GF-D8 (cell line): ENCODE data around the gene POLR3B.
"Not testable (repeated sequence)": the region's sequence is repeated elsewhere in the genome, so short reads cannot be mapped to it uniquely, and the experiment has no call there.

Experiments
- DNase-seq: peaks from one replicate; lab custom pipeline; 2025; lab: John Stamatoyannopoulos, UW

Gene POLR3B

DNA sequence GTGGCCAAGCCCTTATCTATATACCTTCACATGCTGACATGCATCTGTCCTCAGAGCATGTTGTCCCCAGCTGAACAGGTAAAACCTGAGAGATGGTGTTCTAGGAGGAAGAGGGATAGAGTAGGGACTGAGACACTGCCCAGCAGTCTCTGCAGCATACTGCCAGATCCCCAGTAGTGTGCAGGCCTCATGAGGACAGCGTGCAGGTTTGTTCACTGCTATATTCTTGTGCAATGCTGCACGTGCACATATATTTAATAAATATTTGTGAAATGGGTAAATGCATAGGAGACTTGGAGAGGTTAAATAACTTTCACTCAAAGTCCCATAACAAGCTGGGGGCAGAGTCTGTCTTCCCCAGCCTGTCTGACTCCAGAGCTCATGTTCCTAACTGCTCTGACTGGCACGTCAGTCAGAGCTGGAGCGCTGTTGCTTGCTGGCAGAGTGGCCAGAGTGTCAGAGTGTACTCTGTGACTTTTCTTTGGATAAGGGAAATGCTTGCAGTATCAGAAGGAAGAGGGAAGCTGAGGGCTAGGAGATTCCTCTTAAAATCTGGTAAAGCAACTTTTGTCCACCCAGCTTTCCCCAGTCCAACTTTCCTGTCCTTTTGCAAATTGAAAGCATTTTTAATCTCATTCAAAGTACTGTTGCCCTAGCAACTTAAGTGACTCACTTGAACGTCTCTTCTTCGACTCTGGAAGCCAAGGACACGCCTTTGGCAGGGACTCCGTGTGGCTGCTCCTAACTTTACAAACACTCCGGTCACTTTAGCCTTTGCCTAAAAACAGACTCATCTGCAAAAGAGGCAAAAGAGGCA is 14.9 kb upstream of the POLR3B start:
- no peak for DNase-seq

DNA sequence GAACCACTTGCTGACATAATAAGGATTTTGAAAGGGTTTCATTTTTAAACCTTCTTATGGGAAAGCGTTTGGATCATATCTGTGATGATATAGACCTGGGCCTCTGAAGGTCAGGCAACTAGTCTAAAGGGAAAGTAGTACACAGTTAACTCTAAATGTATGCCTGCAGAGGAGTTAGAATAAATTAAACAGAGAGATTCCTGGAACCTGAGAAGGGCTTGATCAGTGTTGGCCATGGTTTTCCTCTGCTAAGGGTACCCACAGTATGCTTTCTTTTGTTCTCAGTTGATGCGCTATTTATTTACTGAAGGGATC is 14.4 kb upstream of the POLR3B start:
- DNase-seq, result no peak

DNA sequence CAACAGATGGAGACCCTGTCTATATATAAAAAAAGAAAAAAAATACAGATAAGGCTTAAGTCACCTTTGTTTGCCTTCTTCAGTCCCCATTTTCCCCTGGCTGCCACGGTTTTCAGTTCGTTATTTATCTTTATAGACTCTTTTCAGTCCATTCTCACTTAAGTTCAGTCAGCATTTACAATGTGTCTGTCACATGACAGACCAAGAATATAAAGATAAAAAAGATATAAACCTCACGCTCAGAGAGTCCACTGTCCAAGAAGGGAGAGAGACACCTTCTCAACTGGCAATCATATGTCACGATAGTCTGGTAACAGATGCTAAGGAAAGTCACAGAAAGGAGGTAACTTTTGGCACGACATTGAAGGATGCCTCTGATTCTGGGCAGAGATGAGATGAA is 13.4 kb upstream of the POLR3B start:
- DNase-seq, result no peak

GRCh38 chr12:106345746-106346145 is 11.8 kb upstream of the POLR3B start:
- no peak for DNase-seq

DNA sequence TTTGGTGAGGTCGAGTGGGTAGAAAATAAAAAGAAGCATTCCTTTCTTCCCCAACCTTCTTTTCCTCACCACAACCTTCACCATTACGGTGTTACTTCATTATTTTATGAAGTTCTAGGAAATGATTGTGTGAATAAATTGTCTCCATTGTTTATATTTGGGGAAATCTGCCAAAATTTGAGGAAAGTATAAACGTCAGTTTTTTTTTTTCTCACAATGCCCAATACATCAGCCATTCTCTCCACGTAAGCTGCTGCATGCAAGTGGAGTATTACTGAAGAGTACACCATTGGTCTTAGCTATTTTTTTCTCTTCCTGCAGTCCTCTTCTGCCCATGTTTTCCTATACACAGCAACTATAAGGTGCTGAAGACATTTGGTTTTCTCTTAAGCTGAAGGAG is 9.1 kb upstream of the POLR3B start:
- DNase-seq, result no peak

GRCh38 chr12:106353175-106353574 is 4.4 kb upstream of the POLR3B start:
- no peak for DNase-seq

DNA sequence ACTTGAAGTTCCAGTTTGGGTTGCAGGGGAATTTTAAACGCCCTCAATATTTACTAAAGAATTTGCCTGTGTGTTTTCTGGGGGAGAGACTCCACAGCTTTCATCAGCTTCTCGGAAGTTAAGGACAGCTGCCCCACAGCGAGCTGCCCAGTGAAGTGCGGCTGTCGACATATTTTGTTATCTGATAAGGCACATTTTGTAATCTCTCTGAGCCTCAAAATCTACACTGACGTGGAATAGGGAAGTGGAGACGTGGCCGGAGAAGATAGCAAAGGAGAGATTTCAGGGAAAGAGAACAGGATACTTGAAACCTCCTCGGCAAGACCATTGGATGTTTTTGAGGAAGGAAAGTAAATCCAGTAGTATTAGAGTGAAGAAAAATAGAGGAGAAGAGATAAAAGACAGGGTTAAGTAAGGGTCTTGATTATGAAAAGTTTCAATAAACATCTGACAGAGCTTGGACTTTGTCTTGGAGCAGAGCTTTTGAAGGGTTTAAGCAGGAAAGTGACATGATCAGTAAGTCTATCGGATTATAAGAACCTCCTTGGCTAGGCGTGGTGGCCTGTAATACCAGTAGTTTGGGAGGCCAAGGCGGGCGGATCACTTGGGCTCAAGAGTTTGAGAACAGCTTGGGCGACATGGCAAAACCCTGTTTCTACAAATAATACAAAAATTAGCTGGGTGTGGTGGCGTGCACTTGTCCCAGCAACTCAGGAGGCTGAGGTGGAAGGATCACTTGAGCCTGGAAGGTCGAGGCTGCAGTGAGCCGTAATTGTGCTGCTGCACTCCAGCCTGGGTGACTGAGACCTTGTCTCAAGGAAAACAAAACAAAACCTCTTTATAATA is 1.1 kb downstream of the POLR3B start:
- peak; percentile 96 for DNase-seq

DNA sequence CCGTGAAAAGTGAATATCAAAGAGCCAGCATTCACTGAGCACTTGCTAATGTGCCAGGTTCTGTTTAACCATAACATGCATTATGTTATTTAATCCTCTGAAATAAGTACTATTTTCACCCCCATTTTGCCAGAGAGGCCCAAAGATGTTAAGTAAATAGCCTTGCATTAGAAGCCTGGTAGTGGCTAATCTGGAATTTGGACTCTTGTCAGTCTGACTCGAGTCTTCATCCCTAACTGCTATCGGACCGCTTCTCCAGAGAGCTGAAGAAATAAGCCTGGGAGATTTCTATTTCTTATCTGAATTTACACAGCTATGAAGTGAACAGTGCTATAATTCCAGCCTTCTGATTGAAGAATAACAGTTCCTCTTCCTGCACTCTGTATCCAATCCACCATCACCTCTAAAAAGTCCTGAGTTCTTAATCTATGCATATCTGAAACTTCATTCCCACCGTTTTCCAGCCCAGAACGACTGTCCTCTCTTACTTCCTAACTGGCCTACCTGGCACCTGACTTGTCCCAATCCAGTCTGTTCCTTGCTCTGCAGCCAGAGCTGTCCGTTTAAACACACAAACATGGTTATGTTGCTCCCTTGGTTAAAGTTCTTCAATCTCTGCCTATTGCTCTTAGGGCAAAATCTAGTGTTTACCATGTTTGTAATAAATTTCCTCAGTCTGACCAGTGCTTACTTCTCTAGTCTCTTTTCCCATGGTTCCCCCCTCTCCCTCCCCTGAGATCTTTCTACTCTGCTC is 2.3 kb downstream of the POLR3B start:
- no peak for DNase-seq

GRCh38 chr12:106360400-106360994 is 2.9 kb downstream of the POLR3B start:
- DNase-seq, result no peak

DNA sequence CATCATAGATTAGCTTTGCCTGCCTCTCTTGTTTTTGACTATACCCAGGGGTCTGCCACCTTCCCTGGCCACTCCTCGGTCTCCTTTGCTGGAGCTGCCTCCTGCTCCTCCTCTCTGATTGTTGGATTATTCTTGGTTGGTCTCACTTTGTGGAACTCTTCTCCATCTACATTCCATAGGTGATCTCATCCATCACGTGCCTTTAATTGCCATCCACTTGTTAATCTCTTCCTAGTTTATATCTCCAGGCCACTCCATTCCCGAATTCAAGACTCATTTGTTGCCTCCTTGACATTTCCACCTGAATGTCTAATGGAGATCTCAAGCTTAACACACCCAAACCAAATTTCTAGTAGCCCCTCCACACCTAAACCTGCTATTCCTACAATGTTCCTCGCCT is 5.4 kb downstream of the POLR3B start:
- no peak for DNase-seq

GRCh38 chr12:106364261-106364660 is 6.7 kb downstream of the POLR3B start:
- no peak for DNase-seq

GRCh38 chr12:106369624-106370346 is 12.2 kb downstream of the POLR3B start:
- DNase-seq, result peak; percentile 7

- DNase-seq, result peak; percentile 67
These were observed 21.2 kb downstream of the POLR3B start for GRCh38 chr12:106378788-106379187.

DNA sequence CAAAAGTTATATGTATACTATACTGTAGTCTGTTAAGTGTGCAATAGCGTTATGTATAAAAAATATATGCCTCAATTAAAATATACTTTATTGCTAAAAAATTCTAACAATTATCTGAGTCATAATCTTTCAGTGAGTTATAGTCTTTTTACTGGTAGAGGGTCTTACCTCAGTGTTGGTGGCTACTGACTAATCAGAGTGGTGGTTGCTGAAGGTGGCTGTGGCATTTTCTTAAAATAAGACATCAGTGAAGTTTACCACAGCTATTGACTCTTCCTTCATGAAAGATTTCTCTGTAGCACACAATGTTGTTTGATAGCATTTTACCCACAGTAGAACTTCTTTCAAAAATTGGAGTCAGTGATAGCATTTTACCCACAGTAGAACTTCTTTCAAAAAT is 23.4 kb downstream of the POLR3B start:
- DNase-seq, result no peak

- not testable (repeated sequence) for DNase-seq
These were observed 24.3 kb downstream of the POLR3B start for GRCh38 chr12:106381866-106382265.

- DNase-seq, result no peak
These were observed 29.4 kb downstream of the POLR3B start for GRCh38 chr12:106386813-106387535.

GRCh38 chr12:106387848-106388377 is 30.4 kb downstream of the POLR3B start:
- no peak for DNase-seq

GRCh38 chr12:106389151-106389550 is 31.6 kb downstream of the POLR3B start:
- no peak for DNase-seq

DNA sequence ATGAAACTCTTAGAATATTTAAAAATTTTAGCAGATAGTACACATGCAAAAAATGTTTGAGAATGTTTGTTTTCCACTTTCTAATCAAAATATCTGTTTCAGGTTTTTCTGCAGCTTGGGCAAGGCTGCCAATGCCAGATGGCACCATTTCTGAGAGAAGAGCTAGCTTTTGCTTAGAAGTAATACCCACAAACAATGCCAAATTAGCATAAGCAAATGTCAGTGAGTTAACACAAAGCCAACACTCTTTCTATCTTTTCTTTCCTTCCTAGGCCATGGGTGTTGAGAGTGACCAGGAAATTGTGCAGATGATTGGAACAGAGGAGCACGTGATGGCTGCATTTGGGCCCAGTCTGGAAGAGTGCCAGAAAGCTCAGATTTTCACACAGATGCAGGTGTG is 35.2 kb downstream of the POLR3B start:
- no peak for DNase-seq

DNA sequence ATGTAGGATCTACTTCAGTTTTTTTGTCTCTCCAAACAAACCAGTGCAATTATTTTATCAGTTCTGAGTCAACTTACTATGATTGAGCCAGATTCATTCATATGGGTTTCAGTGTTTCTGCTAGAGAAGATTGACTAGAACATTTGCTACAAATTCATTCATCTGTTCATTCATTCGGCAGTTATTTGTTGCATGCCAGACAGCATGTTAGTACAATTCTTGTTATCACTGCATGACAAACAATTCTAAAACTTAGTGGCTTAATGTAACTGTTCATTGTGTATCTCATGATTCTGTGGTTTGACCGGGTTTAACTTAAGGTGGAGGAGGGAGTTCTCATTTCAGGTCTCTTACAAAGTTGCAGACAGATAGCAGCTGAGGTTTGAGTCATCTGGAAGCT is 52.3 kb downstream of the POLR3B start:
- no peak for DNase-seq

DNA sequence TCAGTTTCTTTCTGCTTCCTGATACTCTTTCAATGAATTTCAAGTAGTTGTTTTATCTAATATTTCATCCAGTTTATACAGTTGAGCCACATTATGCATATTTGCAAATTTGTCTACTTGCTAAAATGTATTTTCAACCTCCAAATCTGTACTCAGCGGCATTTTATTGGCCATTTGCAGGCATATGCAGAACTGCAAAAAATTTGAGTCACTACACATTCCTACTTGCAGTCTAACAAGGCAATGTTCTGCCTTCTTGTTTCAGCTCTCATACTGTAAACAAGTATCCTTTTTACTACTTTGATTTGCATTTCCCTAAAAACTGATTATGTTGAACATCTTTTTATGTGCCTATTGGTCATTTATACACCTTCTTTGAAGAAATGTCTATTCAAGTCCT is 55.0 kb downstream of the POLR3B start:
- DNase-seq, result no peak
